Nephron progenitor cell (in vitro differentiated cells): Measurements from ENCODE around the gene MSLN.

ENCODE experiments used
- DNase-seq: peaks from one replicate; pipeline ENCODE4 v3.0.0; 2021
- H3K27ac Mint-ChIP-seq: 2 replicates; pipeline ENCODE4 v1.8.0; 2021; ENCODE audit warnings: mild to moderate bottlenecking, moderate library complexity, mixed read lengths
- H3K27me3 Mint-ChIP-seq: 2 replicates; pipeline ENCODE4 v1.8.0; 2021; ENCODE audit warnings: mild to moderate bottlenecking, low read depth, mixed read lengths; ENCODE audit not compliant: poor library complexity
- H3K36me3 Mint-ChIP-seq: 2 replicates; pipeline ENCODE4 v1.8.0; 2021; ENCODE audit warnings: low read depth, mixed read lengths
- H3K4me1 Mint-ChIP-seq: 2 replicates; pipeline ENCODE4 v1.8.0; 2021; ENCODE audit warnings: mixed read lengths
- H3K4me3 Mint-ChIP-seq: 2 replicates; pipeline ENCODE4 v1.8.0; 2021; ENCODE audit warnings: mild to moderate bottlenecking, moderate library complexity, mixed read lengths
- H3K9me3 Mint-ChIP-seq: 2 replicates; pipeline ENCODE4 v1.8.0; 2021; ENCODE audit warnings: mild to moderate bottlenecking, moderate library complexity, mixed read lengths
- CTCF ChIP-seq: fragments of 200-600 bp; sonication (generic); IDR thresholded peaks from 2 replicates; pipeline ENCODE4 v1.5.0; 2021; ENCODE audit warnings: antibody characterized with exemption

Gene MSLN

GRCh38 chr16:818132-818531, 57.6 kb downstream of the MSLN start:
- Mint-ChIP-seq H3K9me3 (peaks cover 1% of the 10 kb centered on the region), H3K4me3 (no peak overlapping the region), H3K36me3 (no peaks in the 10 kb centered on the region), H3K4me1 (peaks cover 21% of the 10 kb centered on the region), H3K27me3 (peaks cover 14% of the 10 kb centered on the region), H3K27ac (no peak overlapping the region)
- no peak for DNase-seq
- no peak for TF ChIP-seq CTCF
